22Rv1 (cell line): ENCODE measurements around the gene GPR135.

Experiments used
- H3K27ac ChIP-seq: fragments of 450-650 bp; 2 replicates; pipeline ENCODE4 v1.5.1; 2017
- ZFX ChIP-seq: fragments of 450-650 bp; IDR thresholded peaks from 2 replicates; pipeline ENCODE4 v1.6.1; 2017; ENCODE audit warnings: antibody characterized with exemption, borderline replicate concordance
- TF ChIP-seq, protein P1 (sequence below): fragments of 450-650 bp; IDR thresholded peaks from 2 replicates; pipeline ENCODE4 v1.5.1; 2017; ENCODE audit warnings: mild to moderate bottlenecking

GPR135 gene, protein sequence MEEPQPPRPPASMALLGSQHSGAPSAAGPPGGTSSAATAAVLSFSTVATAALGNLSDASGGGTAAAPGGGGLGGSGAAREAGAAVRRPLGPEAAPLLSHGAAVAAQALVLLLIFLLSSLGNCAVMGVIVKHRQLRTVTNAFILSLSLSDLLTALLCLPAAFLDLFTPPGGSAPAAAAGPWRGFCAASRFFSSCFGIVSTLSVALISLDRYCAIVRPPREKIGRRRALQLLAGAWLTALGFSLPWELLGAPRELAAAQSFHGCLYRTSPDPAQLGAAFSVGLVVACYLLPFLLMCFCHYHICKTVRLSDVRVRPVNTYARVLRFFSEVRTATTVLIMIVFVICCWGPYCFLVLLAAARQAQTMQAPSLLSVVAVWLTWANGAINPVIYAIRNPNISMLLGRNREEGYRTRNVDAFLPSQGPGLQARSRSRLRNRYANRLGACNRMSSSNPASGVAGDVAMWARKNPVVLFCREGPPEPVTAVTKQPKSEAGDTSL

DNA sequence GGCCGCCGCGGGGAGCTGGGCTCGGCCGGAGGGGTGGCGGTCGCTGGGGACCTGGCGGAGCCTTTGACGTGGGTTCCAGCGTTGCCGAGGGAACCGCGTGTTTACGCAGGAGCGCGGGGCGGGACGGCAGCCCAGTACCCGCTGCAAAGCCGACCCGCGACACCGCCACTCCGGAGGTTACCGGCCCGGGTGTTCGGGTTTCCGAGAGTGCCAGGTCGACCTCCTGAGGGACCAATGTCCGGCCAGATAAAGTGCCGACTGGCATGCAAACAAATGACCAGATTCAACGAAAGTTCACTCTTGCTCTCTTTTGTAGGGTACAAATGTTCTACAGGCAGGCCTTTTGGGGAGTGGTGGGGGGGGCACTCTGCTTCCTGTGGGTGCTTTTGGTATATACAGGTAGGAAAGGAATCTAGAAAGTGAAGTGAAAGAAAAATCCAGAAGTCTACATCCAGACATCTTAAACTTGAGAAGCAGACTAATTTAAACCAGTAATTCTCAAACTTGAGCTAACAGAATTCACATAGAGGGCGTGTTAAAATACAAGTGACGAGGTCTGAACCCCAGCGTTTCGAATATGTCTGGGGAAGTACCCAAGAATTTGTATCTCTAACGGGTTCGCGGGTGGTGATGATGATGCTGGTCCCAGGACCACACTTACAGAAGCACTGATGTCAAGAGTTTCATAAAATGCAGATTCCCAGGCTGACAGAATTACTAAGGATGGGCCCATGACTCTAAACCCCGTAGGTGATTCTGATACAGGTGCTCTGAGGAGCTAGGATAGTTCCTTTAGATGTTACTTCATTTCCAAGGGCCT is at the start of gene GPR135:
Gene GPR135, minus strand, starts transcription at position 65 of the 820 bp plus-strand sequence. CDS start 154 bp downstream, outside the sequence.
- H3K27ac ChIP-seq, result peak within 1 kb of the TSS; percentile 59
- TF ChIP-seq, protein P1, sequence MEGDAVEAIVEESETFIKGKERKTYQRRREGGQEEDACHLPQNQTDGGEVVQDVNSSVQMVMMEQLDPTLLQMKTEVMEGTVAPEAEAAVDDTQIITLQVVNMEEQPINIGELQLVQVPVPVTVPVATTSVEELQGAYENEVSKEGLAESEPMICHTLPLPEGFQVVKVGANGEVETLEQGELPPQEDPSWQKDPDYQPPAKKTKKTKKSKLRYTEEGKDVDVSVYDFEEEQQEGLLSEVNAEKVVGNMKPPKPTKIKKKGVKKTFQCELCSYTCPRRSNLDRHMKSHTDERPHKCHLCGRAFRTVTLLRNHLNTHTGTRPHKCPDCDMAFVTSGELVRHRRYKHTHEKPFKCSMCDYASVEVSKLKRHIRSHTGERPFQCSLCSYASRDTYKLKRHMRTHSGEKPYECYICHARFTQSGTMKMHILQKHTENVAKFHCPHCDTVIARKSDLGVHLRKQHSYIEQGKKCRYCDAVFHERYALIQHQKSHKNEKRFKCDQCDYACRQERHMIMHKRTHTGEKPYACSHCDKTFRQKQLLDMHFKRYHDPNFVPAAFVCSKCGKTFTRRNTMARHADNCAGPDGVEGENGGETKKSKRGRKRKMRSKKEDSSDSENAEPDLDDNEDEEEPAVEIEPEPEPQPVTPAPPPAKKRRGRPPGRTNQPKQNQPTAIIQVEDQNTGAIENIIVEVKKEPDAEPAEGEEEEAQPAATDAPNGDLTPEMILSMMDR, result no peak
- no peak for TF ChIP-seq ZFX

DNA sequence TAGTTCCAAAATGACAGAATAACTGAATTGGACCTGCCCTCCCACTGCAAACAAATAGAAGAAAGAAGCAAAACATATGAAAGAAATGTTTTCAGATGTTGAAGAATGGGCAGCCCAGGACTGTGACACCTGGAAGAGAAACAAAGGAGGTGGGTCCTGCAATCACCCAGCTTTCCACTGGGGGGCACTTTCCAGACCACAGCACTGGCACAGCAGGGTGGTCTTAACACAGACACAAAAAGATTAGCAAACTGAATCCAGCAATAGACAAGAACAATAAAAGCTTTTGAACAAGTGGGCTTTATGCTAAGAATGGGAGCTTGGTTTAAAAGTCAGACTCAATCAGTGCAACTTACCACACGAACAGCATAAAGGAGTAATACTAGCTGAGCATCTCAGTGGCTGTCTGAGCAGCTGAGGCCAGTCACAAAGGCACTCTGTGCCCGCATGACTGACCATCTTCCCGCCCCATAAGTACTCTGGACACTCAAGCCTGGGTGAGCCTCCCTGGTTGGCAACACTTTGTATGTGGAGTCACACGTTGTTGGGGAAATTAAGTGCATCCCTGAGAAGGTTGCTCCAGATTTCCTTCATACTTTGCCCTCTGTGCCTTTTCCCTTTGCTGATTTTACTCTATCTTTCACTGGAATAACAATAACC is 46.9 kb upstream of the GPR135 start:
- TF ChIP-seq, protein P1, result peak; percentile 79
- no peak for TF ChIP-seq ZFX
- no peak overlapping the region for H3K27ac ChIP-seq

DNA sequence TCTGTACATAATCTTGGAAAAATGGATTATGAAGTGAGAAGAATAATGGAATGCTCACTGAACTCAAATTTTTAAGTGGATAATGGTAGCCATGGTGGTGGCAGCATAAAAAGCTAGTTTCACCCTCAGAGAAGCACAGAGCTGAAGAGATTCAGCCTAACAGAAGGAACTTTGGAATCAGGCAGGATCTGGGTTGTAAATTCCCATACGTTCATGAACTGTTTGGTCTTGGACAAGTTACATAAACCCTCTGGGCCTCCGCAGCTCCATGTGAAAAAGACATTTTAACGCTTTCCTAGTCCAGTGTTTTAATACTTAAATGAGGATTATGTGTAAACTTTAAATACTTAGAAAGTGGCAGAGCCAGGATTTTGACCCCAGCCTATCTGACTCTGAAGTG is 45.8 kb upstream of the GPR135 start:
- no peak overlapping the region for H3K27ac ChIP-seq
- TF ChIP-seq, protein P1, result no peak
- no peak for TF ChIP-seq ZFX

DNA sequence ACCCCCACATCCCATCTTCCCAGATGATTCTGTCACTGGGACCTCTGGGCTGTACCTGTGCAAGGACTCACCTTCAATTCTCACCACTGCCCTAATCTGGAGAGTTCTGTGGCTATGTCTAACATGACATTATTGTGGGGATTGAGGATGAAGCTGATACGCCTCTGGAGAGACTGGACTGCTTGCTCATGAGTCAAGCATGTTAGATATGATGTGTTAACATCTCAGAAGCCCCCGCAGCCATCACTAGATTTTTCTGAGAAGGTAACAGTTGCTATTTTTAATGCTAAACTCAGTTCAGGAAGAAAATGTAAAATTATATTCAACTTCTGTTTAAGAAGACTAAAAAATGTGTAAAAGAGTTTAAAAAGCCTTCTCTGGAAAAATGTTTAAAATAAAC is 44.8 kb upstream of the GPR135 start:
- TF ChIP-seq ZFX, result no peak
- TF ChIP-seq, protein P1, result no peak
- H3K27ac ChIP-seq, result no peak overlapping the region

DNA sequence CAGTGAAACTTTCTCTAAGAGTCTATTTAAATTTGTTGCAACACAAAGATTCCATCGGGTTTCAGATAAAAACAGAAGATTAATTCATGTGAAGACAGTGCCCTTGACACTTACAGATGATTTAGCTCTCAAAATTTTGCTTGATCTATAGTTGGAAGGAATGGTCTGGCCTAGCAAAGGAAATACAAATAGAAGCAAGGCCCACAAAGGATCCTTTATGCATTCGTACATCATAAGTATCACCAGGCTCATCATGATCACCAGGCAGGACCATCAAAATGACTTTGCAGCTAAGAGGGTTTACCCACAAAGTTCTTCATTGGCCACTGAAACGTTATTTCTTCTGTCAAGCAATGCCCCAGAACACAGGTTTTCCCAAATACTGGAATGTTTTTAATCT is 43.9 kb upstream of the GPR135 start:
- H3K27ac ChIP-seq, result no peak overlapping the region
- TF ChIP-seq, protein P1, result no peak
- TF ChIP-seq ZFX, result no peak

DNA sequence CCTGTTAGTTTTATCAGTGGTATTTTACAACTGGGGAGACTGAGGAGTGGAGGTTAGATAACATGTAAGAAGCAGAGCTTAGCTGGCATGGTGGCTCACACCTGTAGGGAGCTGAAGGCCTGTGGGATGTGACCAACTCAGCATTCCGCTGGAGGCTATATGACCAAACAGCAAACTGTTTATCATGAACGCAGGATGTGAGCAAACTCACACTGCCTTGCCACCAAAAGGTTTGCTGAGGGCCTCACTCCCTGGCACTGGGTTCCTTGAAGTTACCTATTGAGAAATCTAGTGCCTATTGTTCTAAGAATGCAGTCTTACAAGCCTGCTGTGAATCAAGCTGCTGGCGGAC is 42.5 kb upstream of the GPR135 start:
- no peak overlapping the region for H3K27ac ChIP-seq
- TF ChIP-seq, protein P1, result no peak
- TF ChIP-seq ZFX, result no peak
